Iris pigment epithelial cell (primary cell): ENCODE results near the gene CLDN19.
"Not testable (repeated sequence)": the region's sequence is repeated elsewhere in the genome, so short reads cannot be mapped to it uniquely, and the experiment has no call there.

Experiments
- DNase-seq: peaks from one replicate; pipeline ENCODE4 v3.0.0-alpha.2; 2011; ENCODE audit warnings: low read depth

CLDN19 gene

DNA sequence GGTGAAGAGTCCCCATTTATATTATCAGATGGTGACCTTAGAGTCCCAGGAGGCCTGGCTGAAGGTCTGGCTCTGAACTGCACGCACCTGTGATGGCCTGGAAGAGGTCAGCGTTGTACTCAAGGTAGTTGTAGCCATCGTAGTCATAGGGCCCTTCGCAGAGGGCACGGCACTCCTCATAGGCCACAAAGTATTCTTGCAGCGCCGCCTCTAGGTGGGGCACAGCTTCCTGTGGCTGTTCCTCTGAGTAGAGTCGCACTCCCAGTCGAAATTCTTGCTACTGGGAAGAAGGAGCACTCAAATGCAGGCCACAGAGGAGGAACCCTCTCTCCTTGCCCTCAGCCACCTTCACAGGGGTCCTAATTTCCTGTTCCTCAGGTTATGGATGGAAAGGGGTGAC lies 19.1 kb upstream of the CLDN19 start:
- no peak for DNase-seq

DNA sequence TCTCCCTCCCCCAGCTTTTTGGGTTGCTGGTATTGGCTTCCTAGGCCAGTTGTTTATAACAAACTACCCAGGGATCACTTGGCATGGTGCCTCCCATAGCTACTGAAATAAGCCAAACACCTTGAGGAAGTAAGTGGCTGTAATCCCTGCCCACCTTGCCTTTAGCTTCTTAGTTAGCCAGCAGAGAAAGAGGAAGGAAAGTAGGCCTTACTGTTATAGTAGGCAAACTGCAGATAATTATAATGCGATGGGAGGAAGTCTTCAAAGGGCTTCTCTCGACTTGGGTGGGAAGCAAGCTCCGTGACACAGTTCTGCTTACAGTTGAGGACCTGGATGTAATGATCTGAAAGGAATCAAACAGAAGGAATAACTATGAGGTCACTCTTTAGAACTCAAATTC lies 18.6 kb upstream of the CLDN19 start:
- DNase-seq: no peak

DNA sequence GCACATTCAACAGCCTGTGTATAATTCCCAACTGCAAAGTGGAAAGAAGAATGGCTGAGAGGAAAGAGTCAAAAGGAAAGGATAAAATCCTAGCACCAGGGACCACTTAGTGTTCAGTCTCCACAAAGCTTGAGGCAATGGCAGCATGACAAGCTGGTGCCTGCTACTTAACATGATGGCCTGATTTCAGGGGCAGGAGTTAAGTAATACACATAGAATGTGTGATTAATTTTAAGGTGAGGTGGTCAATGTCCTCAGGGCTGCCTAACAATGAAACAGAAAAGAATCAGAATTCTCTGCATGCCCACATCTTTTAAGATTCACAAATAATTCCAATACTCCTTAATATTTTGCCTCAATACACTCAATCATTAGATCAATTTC lies 17.8 kb upstream of the CLDN19 start:
- DNase-seq: no peak

GRCh38 chr1:42756956-42757891 lies 17.2 kb upstream of the CLDN19 start:
- DNase-seq: peak; percentile 72

GRCh38 chr1:42753070-42753469 lies 13.0 kb upstream of the CLDN19 start:
- peak; percentile 73 for DNase-seq

- no peak for DNase-seq
Measured at GRCh38 chr1:42752284-42752683, 12.2 kb upstream of the CLDN19 start.

DNA sequence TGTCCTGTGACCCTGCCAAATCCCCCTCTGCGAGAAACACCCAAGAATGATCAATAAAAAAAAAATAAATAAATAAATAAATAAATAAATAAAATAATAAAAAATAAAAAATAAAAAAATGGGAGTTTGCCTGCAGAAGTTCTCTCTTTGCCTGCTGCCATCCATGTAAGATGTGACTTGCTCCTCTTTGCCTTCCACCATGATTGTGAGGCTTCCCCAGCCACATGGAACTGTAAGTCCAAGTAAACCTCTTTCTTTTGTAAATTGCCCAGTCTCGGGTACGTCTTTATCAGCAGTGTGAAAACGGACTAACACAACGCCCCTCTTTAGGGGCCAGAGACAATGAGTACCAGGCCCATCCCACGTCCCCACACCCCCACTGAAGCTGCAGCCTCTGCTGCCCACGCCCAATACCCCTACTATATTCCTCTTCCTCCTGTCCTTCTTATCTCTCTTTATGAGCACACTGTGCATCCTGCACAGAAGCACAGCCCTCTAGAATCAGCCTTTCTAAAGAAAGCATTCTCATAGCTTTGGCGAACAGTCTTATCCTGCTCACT lies 11.6 kb upstream of the CLDN19 start:
- DNase-seq: not testable (repeated sequence)

GRCh38 chr1:42750041-42750440 lies 10.0 kb upstream of the CLDN19 start:
- no peak for DNase-seq

GRCh38 chr1:42748461-42749410 lies 8.7 kb upstream of the CLDN19 start:
- no peak for DNase-seq

- DNase-seq: no peak
Measured at GRCh38 chr1:42748021-42748420, 8.0 kb upstream of the CLDN19 start.

DNA sequence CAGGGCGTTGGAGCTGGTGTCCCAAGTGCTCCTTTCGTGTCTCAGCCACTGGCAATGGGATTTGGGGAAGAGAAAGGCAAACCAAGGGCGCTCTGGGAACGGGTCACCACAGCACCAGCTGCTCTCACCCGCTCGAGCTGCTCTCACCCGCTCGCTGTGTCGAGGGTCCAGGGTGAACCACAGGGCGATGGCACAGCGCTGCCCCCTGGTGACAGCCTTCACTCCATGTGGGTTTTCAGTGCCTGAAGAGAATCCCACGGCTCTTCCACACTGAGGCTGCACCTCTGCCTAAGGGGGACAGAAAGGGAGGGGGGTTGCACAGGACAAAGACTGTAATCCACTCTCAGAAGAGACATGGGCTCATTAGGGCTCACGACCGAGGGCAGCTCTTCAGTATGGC lies 7.1 kb upstream of the CLDN19 start:
- no peak for DNase-seq

- DNase-seq: no peak
Measured at GRCh38 chr1:42746436-42747105, 6.5 kb upstream of the CLDN19 start.

- DNase-seq: peak; percentile 70
Measured at GRCh38 chr1:42745851-42746250, 5.8 kb upstream of the CLDN19 start.

- DNase-seq: no peak
Measured at GRCh38 chr1:42744148-42744413, 4.0 kb upstream of the CLDN19 start.

GRCh38 chr1:42743317-42744147 lies 3.5 kb upstream of the CLDN19 start:
- no peak for DNase-seq

DNA sequence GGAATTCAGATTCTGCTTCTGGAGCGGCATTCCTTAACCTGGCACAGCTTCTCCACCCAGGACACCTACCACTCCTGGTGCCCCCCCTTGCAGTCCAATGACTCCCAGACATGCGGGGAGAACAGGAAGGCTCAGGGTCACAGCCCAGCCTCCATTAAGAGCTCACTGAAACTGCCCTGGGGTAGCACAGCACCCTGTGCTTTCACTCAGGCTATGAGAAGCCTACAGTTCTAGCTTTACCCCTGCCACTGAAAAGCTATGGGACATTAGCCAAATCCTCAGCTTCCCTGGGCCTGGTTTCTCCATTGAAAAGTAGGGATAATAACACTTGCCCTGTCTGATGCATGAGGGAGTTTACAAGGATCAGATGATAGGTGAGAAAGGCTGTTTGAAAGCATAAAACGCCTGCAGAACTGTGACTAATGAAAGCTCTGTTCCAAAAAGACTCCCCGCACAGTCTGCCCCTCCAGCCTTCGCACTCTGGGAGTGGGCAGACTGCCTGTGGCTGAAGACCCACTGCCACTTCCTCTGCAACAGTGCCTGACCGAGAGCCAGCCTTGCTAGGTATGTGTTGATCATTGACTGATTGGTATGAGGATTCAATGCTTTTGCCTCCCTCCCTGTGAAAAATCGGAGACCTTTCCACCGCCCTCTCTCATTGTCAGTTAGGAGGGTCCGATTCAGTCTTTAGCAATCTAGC lies 2.7 kb upstream of the CLDN19 start:
- DNase-seq: no peak

- no peak for DNase-seq
Measured at GRCh38 chr1:42742141-42742540, 2.1 kb upstream of the CLDN19 start.

DNA sequence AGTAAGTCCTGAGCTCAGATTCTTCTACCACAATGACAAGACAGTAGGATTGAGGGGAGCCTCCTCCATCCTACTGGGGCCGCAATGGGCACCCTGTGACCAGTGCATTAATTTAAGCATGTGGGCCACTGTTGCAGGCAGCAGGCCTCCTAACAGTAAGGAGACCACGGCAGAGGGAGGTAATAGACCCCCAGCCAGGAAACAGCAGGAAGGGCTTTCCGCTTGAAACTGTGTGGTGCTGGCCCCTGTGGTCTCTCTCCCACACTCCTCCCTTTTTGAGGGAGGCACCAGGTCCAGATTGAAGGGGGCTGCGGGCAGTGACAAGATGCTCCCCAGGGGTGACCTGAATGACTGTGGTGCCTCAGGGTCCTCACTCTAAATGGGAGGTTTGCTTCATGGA lies 1.7 kb upstream of the CLDN19 start:
- DNase-seq: no peak

GRCh38 chr1:42740851-42741580 lies 980 bp upstream of the CLDN19 start:
- DNase-seq: no peak

GRCh38 chr1:42738678-42739226 lies 1.3 kb downstream of the CLDN19 start:
- no peak for DNase-seq
